ENCODE results near the gene PIGR. TPM values are rescaled to one million over a fixed set of nuclear protein-coding genes. Genes with fewer than 3 reads are reported as not detected.

Gene PIGR
- total RNA-seq, 1 experiment from 2014 or later = not detected

GRCh38 chr1:206923009-206923960 lies 23.0 kb downstream of the PIGR start:
- TF ChIP-seq EZH2 (IDR thresholded peaks at IDR 0.05; ENCODE audit: borderline replicate concordance, low read depth, low read length, poor library complexity, severe bottlenecking) = no peak
- TF ChIP-seq, protein P1, sequence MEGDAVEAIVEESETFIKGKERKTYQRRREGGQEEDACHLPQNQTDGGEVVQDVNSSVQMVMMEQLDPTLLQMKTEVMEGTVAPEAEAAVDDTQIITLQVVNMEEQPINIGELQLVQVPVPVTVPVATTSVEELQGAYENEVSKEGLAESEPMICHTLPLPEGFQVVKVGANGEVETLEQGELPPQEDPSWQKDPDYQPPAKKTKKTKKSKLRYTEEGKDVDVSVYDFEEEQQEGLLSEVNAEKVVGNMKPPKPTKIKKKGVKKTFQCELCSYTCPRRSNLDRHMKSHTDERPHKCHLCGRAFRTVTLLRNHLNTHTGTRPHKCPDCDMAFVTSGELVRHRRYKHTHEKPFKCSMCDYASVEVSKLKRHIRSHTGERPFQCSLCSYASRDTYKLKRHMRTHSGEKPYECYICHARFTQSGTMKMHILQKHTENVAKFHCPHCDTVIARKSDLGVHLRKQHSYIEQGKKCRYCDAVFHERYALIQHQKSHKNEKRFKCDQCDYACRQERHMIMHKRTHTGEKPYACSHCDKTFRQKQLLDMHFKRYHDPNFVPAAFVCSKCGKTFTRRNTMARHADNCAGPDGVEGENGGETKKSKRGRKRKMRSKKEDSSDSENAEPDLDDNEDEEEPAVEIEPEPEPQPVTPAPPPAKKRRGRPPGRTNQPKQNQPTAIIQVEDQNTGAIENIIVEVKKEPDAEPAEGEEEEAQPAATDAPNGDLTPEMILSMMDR (conservative IDR thresholded peaks at IDR 0.05; ENCODE audit: low read depth, low read length) = no peak
- DNase-seq (ENCODE audit: low spot score) = no peak
- Histone ChIP-seq H3K36me3 (ENCODE audit: insufficient read depth, low read length, poor library complexity, severe bottlenecking) (no peaks in the 10 kb centered on the region), H3K27me3 (replicated peaks; ENCODE audit: insufficient read depth, low read depth, low read length, poor library complexity) (no peaks in the 10 kb centered on the region), H3K4me3 (ENCODE audit: low read depth, low read length, poor library complexity, severe bottlenecking) (no peak overlapping the region), H3K27ac (ENCODE audit: low read depth, low read length, poor library complexity, severe bottlenecking) (no peak overlapping the region), H3K4me1 (ENCODE audit: insufficient read depth, low read length, poor library complexity, severe bottlenecking) (no peaks in the 10 kb centered on the region), H3K9me3 (ENCODE audit: low read depth, low read length, poor library complexity, severe bottlenecking) (no peaks in the 10 kb centered on the region)
- CTCF ChIA-PET = interaction anchor here (1.9 kb wide), 1 partner anchor 11 kb away, joined by 5 read pairs; no protein-coding TSS in a partner anchor
- no TSS peak for BruUV-seq (replicated peaks)
- POLR2A ChIA-PET (ENCODE audit: low non-redundant PET) = no interaction called here
- intact Hi-C loops (cut with micrococcal nuclease; ENCODE audit: unreplicated experiment) = no loop called here

GRCh38 chr1:206922524-206922923 lies 23.7 kb downstream of the PIGR start:
- CTCF ChIA-PET = interaction anchor here (1.9 kb wide), 1 partner anchor 10 kb away, joined by 5 read pairs; no protein-coding TSS in a partner anchor
- DNase-seq (ENCODE audit: low spot score) = no peak
- Histone ChIP-seq H3K9me3 (ENCODE audit: low read depth, low read length, poor library complexity, severe bottlenecking) (no peaks in the 10 kb centered on the region), H3K4me1 (ENCODE audit: insufficient read depth, low read length, poor library complexity, severe bottlenecking) (no peaks in the 10 kb centered on the region), H3K4me3 (ENCODE audit: low read depth, low read length, poor library complexity, severe bottlenecking) (no peak overlapping the region), H3K27me3 (replicated peaks; ENCODE audit: insufficient read depth, low read depth, low read length, poor library complexity) (no peaks in the 10 kb centered on the region), H3K27ac (ENCODE audit: low read depth, low read length, poor library complexity, severe bottlenecking) (no peak overlapping the region), H3K36me3 (ENCODE audit: insufficient read depth, low read length, poor library complexity, severe bottlenecking) (no peaks in the 10 kb centered on the region)
- TF ChIP-seq, protein P1 (conservative IDR thresholded peaks at IDR 0.05; ENCODE audit: low read depth, low read length) = no peak
- TF ChIP-seq EZH2 (IDR thresholded peaks at IDR 0.05; ENCODE audit: borderline replicate concordance, low read depth, low read length, poor library complexity, severe bottlenecking) = no peak
- no TSS peak for BruUV-seq (replicated peaks)
- intact Hi-C loops (cut with micrococcal nuclease; ENCODE audit: unreplicated experiment) = no loop called here
- POLR2A ChIA-PET (ENCODE audit: low non-redundant PET) = no interaction called here

DNA sequence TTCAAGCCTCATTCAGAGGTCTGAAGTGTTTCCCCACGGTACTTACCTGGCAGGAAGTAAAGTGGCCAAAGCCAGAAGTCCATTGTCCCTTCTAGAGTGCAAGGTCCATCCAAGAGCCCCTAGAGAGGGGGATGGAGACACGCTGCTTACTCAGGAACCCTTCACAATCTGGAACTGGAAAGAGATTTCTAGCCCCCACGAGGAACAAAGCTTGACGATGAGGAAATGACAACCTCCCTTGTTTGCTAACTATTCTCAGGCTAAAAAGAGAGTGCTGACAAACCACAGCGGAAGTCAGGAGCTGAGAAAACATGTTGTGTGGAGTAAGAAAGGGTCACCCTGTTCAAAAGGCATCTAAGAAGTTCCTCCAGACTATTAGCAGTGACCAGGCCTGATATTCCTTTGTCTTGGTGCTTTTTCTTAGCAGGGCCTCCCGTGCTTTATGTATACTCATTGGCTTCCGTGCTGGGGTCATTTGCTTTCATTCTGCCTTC lies 24.4 kb downstream of the PIGR start, which contains the start of gene FCMR:
Gene FCMR, minus strand, starts transcription at position 170 of the 494 bp plus-strand sequence. Its CDS starts 87 bp downstream, at position 83.
- no peaks in the 10 kb centered on the region for H3K27me3 ChIP-seq (replicated peaks; ENCODE audit: insufficient read depth, low read depth, low read length, poor library complexity)
- H3K9me3 ChIP-seq (ENCODE audit: low read depth, low read length, poor library complexity, severe bottlenecking) = no peaks in the 10 kb centered on the region
- H3K4me3 ChIP-seq (ENCODE audit: low read depth, low read length, poor library complexity, severe bottlenecking) = no peak within 1 kb of the TSS
- no peak within 1 kb of the TSS for H3K27ac ChIP-seq (ENCODE audit: low read depth, low read length, poor library complexity, severe bottlenecking)
- no peak for DNase-seq (ENCODE audit: low spot score)
- H3K36me3 ChIP-seq (ENCODE audit: insufficient read depth, low read length, poor library complexity, severe bottlenecking) = no peaks in the 10 kb centered on the region
- TF ChIP-seq EZH2 (IDR thresholded peaks at IDR 0.05; ENCODE audit: borderline replicate concordance, low read depth, low read length, poor library complexity, severe bottlenecking) = no peak
- TF ChIP-seq, protein P1 (conservative IDR thresholded peaks at IDR 0.05; ENCODE audit: low read depth, low read length) = no peak
- intact Hi-C loops (cut with micrococcal nuclease; ENCODE audit: unreplicated experiment) = no loop called here
- ChIA-PET POLR2A (ENCODE audit: low non-redundant PET) (no interaction called here), CTCF (interaction anchor here (1.9 kb wide), 1 partner anchor 9 kb away, joined by 5 read pairs; no protein-coding TSS in a partner anchor)
- no peaks in the 10 kb centered on the region for H3K4me1 ChIP-seq (ENCODE audit: insufficient read depth, low read length, poor library complexity, severe bottlenecking)
- BruUV-seq (replicated peaks) = no TSS peak

All from A673 (cell line).